T-helper 17 cell (primary cell): ENCODE measurements around the gene ZNF185. TPM values are rescaled to one million over a fixed set of nuclear protein-coding genes. Genes with fewer than 3 reads are reported as not detected.
A peak's percentile ranks its signal among the peaks of the same experiment; 100 is the strongest.

Source experiments
- ATAC-seq: fragments of 150-1000 bp; cut with Tn5 transposase; 2 replicates; pipeline ENCODE4 v1.10.0; 2021; ENCODE audit warnings: mild to moderate bottlenecking, moderate library complexity
- DNase-seq, 3 donors: peaks; one replicate each; pipeline versions ENCODE4 v3.0.0 to v3.0.0-alpha.2; 2020 to 2021
- H3K9me3 ChIP-seq: one replicate; pipeline ENCODE4 v1.7.0; 2013; ENCODE audit warnings: low read length, mild to moderate bottlenecking; ENCODE audit not compliant: control insufficient read depth, poor library complexity, severe bottlenecking
- H3K27ac Mint-ChIP-seq: one replicate; pipeline ENCODE4 v1.8.0; 2022; ENCODE audit warnings: mild to moderate bottlenecking, moderate library complexity, mixed read lengths
- H3K27me3 Mint-ChIP-seq: one replicate; pipeline ENCODE4 v1.8.0; 2022; ENCODE audit warnings: mixed read lengths
- H3K36me3 Mint-ChIP-seq: one replicate; pipeline ENCODE4 v1.8.0; 2022; ENCODE audit warnings: low read depth, mixed read lengths
- H3K4me1 Mint-ChIP-seq: one replicate; pipeline ENCODE4 v1.8.0; 2022; ENCODE audit warnings: mild to moderate bottlenecking, mixed read lengths
- H3K4me3 Mint-ChIP-seq: one replicate; pipeline ENCODE4 v1.8.0; 2022; ENCODE audit warnings: mild to moderate bottlenecking, moderate library complexity, mixed read lengths
- total RNA-seq, 4 donors: library from RNA in 2 of 4; stranded (reverse) in 2 of 4; gene quantifications; one replicate each; pipeline ENCODE4 v1.2.3 and lab custom pipeline; 2022 to 2026

ZNF185 gene
- total RNA-seq, 2 donors from 2014 or later, result 2.7 to 40.2 TPM

GRCh38 chrX:152932144-152932543 lies 34.3 kb downstream of the ZNF185 start:
- H3K27ac Mint-ChIP-seq, result no peak overlapping the region
- H3K36me3 Mint-ChIP-seq, result no peaks in the 10 kb centered on the region
- no peak overlapping the region for H3K4me3 Mint-ChIP-seq
- ATAC-seq, result no peak
- H3K27me3 Mint-ChIP-seq, result no peaks in the 10 kb centered on the region
- DNase-seq, result no peak
- no peaks in the 10 kb centered on the region for H3K9me3 ChIP-seq
- H3K4me1 Mint-ChIP-seq, result peaks cover 2% of the 10 kb centered on the region

- no peaks in the 10 kb centered on the region for H3K9me3 ChIP-seq
- H3K4me1 Mint-ChIP-seq, result peaks cover 2% of the 10 kb centered on the region
- no peak for DNase-seq
- H3K36me3 Mint-ChIP-seq, result no peaks in the 10 kb centered on the region
- H3K4me3 Mint-ChIP-seq, result no peak overlapping the region
- no peak overlapping the region for H3K27ac Mint-ChIP-seq
- no peak for ATAC-seq
- H3K27me3 Mint-ChIP-seq, result no peaks in the 10 kb centered on the region
These were observed 34.8 kb downstream of the ZNF185 start for GRCh38 chrX:152932598-152933175.

- Mint-ChIP-seq H3K27me3 (no peaks in the 10 kb centered on the region), H3K4me3 (no peak overlapping the region), H3K4me1 (peaks cover 2% of the 10 kb centered on the region), H3K27ac (peak overlapping the region; percentile 24), H3K36me3 (no peaks in the 10 kb centered on the region)
- ATAC-seq, result no peak
- H3K9me3 ChIP-seq, result no peaks in the 10 kb centered on the region
- no peak for DNase-seq
These were observed 38.4 kb downstream of the ZNF185 start for GRCh38 chrX:152936306-152936705.

- Mint-ChIP-seq H3K4me1 (peaks cover 3% of the 10 kb centered on the region), H3K4me3 (no peak overlapping the region), H3K36me3 (no peaks in the 10 kb centered on the region), H3K27ac (no peak overlapping the region), H3K27me3 (no peaks in the 10 kb centered on the region)
- H3K9me3 ChIP-seq, result no peaks in the 10 kb centered on the region
- ATAC-seq (no peak), DNase-seq (no peak)
These were observed 39.4 kb downstream of the ZNF185 start for GRCh38 chrX:152937236-152937635.

- DNase-seq (peak; percentile 76 to 84 (median 83)), ATAC-seq (peak; percentile 99)
- Mint-ChIP-seq H3K4me3 (peak overlapping the region; percentile 78), H3K27ac (peak overlapping the region; percentile 78), H3K4me1 (peaks cover 5% of the 10 kb centered on the region), H3K27me3 (no peaks in the 10 kb centered on the region), H3K36me3 (peaks cover 3% of the 10 kb centered on the region)
- H3K9me3 ChIP-seq, result no peaks in the 10 kb centered on the region
These were observed 43.6 kb downstream of the ZNF185 start for GRCh38 chrX:152941328-152942076.

- Mint-ChIP-seq H3K27me3 (no peaks in the 10 kb centered on the region), H3K4me3 (peak overlapping the region; percentile 78), H3K4me1 (peaks cover 5% of the 10 kb centered on the region), H3K36me3 (peaks cover 3% of the 10 kb centered on the region), H3K27ac (peak overlapping the region; percentile 65)
- H3K9me3 ChIP-seq, result no peaks in the 10 kb centered on the region
- ATAC-seq, result no peak
- DNase-seq, result no peak
These were observed 44.2 kb downstream of the ZNF185 start for GRCh38 chrX:152942077-152942442.

- ATAC-seq, result no peak
- DNase-seq, result no peak
- Mint-ChIP-seq H3K27ac (no peak overlapping the region), H3K4me3 (no peak overlapping the region), H3K4me1 (peaks cover 5% of the 10 kb centered on the region), H3K27me3 (no peaks in the 10 kb centered on the region), H3K36me3 (peaks cover 7% of the 10 kb centered on the region)
- no peaks in the 10 kb centered on the region for H3K9me3 ChIP-seq
These were observed 46.0 kb downstream of the ZNF185 start for GRCh38 chrX:152943826-152944225.

- no peaks in the 10 kb centered on the region for H3K9me3 ChIP-seq
- H3K4me1 Mint-ChIP-seq, result peaks cover 5% of the 10 kb centered on the region
- peaks cover 7% of the 10 kb centered on the region for H3K36me3 Mint-ChIP-seq
- H3K27me3 Mint-ChIP-seq, result no peaks in the 10 kb centered on the region
- DNase-seq (no peak), ATAC-seq (no peak)
- no peak overlapping the region for H3K4me3 Mint-ChIP-seq
- H3K27ac Mint-ChIP-seq, result peak overlapping the region; percentile 39
These were observed 47.4 kb downstream of the ZNF185 start for GRCh38 chrX:152945021-152945979.

GRCh38 chrX:152946681-152947080 lies 48.8 kb downstream of the ZNF185 start:
- ATAC-seq (no peak), DNase-seq (no peak)
- H3K27ac Mint-ChIP-seq, result no peak overlapping the region
- H3K4me3 Mint-ChIP-seq, result no peak overlapping the region
- H3K9me3 ChIP-seq, result no peaks in the 10 kb centered on the region
- H3K4me1 Mint-ChIP-seq, result peaks cover 2% of the 10 kb centered on the region
- H3K36me3 Mint-ChIP-seq, result peaks cover 7% of the 10 kb centered on the region
- H3K27me3 Mint-ChIP-seq, result no peaks in the 10 kb centered on the region

Other genes with a start within 250 kb of the ZNF185 start
- gene MAGEA3, start 199.3 kb upstream of the ZNF185 start, total RNA-seq, result not detected
- gene CSAG2, start 188.8 kb upstream of the ZNF185 start, total RNA-seq, result not detected
- not detected for gene MAGEA2B, start 183.4 kb upstream of the ZNF185 start, total RNA-seq
- not detected for gene CSAG1, start 164.3 kb upstream of the ZNF185 start, total RNA-seq
- gene MAGEA12, start 164.3 kb upstream of the ZNF185 start, total RNA-seq, result not detected
- not detected for gene MAGEA2, start 144.2 kb upstream of the ZNF185 start, total RNA-seq
- gene CSAG3, start 138.8 kb upstream of the ZNF185 start, total RNA-seq, result not detected
- not detected for gene MAGEA6, start 128.4 kb upstream of the ZNF185 start, total RNA-seq
- 1 to 10 TPM; 7.5 to 9.4 TPM for gene CETN2, start 67.3 kb upstream of the ZNF185 start, total RNA-seq
- gene NSDHL, start 67.0 kb upstream of the ZNF185 start, total RNA-seq, result 1 to 10 TPM; 4.3 to 5.3 TPM
- gene PNMA5, start 96.0 kb downstream of the ZNF185 start, total RNA-seq, result under 1 TPM; 0.07 to 0.16 TPM
- 1 to 10 TPM; 5.5 to 6.3 TPM for gene PNMA3, start 158.4 kb downstream of the ZNF185 start, total RNA-seq
- gene PNMA6A, start 174.4 kb downstream of the ZNF185 start, total RNA-seq, result under 1 TPM; 0.20 to 0.52 TPM